Activated CD4-positive, alpha-beta T cell treated with anti-CD3 and anti-CD28 coated beads, Interleukin-2, Interleukin-4, amounts not matched to agents 100 ng/mL and 50 ng/mL, durations not matched to agents 16 hours and 8 hours (primary cell): ENCODE measurements around the gene UQCC5.

Experiments used
- DNase-seq: peaks from one replicate; pipeline ENCODE4 v3.0.0-alpha.2; 2020; ENCODE audit warnings: low spot score

The UQCC5 gene, protein sequence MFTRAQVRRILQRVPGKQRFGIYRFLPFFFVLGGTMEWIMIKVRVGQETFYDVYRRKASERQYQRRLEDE

DNA sequence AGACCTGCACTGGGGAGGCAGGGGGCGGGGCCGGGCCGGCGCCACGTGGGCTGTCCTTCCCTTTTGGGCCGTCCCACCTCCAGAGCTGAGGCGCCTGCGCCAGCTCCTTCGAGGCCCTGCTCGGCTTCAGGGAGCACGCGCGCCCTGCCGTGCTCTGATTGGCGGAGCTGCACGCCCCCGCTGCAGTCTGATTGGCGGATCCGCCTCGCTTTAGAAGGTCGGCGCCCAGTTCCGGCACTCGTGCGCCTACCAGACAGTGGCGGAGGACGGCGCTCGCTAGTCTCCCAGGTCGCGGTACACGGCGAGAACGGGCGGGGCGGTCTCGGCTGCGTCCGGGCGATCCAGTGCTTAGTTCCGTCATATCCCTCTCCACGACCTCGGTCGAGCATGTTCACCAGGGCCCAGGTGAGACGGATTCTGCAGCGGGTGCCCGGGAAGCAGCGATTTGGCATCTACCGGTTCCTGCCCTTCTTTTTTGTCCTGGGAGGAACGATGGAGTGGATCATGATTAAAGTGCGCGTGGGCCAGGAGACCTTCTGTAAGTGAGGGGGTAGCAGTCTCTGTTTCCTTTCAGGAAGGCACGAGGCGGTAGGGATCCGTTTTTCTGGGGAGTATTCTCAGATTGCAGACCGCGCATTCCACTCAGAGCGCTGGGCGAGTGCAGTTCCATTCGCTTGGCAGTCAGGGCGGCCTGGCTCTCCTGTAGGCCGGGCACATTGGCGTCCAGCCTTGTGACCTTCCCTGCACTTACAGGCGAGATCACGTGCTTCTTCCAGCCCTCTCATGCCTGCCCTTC, at the start of gene UQCC5:
TSS of gene UQCC5 (plus strand) at position 237 of the 796 bp plus-strand sequence. CDS start at position 388, 151 bp downstream.
- peak; percentile 99 for DNase-seq

DNA sequence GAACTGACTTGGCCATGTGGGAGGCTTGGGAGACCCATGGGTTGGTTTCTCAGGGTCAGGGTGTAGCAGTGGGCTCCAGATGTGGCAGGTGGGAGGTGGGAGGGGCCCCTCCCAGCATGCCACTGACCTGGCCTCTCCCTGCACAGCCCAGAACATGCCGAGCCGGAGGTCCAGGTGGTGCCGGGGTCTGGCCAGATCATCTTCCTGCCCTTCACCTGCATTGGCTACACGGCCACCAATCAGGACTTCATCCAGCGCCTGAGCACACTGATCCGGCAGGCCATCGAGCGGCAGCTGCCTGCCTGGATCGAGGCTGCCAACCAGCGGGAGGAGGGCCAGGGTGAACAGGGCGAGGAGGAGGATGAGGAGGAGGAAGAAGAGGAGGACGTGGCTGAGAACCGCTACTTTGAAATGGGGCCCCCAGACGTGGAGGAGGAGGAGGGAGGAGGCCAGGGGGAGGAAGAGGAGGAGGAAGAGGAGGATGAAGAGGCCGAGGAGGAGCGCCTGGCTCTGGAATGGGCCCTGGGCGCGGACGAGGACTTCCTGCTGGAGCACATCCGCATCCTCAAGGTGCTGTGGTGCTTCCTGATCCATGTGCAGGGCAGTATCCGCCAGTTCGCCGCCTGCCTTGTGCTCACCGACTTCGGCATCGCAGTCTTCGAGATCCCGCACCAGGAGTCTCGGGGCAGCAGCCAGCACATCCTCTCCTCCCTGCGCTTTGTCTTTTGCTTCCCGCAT, 49.2 kb upstream of the UQCC5 start:
- DNase-seq = no peak

DNA sequence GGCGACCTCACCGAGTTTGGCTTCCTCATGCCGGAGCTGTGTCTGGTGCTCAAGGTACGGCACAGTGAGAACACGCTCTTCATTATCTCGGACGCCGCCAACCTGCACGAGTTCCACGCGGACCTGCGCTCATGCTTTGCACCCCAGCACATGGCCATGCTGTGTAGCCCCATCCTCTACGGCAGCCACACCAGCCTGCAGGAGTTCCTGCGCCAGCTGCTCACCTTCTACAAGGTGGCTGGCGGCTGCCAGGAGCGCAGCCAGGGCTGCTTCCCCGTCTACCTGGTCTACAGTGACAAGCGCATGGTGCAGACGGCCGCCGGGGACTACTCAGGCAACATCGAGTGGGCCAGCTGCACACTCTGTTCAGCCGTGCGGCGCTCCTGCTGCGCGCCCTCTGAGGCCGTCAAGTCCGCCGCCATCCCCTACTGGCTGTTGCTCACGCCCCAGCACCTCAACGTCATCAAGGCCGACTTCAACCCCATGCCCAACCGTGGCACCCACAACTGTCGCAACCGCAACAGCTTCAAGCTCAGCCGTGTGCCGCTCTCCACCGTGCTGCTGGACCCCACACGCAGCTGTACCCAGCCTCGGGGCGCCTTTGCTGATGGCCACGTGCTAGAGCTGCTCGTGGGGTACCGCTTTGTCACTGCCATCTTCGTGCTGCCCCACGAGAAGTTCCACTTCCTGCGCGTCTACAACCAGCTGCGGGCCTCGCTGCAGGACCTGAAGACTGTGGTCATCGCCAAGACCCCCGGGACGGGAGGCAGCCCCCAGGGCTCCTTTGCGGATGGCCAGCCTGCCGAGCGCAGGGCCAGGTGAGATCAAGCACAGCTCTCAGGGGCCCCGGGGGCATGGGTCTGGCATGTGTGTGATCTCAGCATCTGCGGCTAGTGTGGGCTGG, 48.4 kb upstream of the UQCC5 start:
- no peak for DNase-seq

DNA sequence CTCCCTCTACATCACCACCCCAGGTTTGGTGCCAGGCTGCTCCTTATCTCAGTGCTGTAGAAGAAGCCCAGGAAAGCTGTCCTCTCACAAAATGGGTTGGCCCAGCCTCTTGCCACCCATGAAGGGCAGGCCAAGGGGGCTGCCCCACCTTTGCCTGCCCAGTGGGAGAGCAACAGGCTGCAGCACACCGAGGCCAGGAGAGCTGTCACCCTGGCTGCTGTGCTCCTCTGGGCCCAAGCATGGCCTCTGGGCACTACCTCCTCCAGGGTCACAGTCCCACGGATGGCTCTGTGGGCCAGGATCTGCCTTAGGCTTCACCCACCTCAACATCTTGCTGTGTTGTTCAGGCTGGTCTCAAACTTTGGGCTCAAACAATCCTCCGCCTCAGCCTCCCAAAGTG, 47.7 kb upstream of the UQCC5 start:
- no peak for DNase-seq

DNA sequence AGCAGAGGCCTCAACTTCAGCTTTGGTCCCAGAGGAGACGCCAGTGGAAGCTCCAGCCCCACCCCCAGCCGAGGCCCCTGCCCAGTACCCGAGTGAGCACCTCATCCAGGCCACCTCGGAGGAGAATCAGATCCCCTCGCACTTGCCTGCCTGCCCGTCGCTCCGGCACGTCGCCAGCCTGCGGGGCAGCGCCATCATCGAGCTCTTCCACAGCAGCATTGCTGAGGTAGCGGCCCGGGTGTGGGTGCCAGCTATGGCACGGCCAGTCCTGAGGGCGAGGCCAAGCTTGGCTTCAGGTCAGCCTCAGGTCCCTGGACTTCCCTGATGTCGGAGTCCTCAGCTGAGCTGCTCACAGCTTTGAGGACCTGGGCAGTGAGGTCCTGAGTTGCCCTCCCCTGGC, 47.0 kb upstream of the UQCC5 start:
- no peak for DNase-seq

DNA sequence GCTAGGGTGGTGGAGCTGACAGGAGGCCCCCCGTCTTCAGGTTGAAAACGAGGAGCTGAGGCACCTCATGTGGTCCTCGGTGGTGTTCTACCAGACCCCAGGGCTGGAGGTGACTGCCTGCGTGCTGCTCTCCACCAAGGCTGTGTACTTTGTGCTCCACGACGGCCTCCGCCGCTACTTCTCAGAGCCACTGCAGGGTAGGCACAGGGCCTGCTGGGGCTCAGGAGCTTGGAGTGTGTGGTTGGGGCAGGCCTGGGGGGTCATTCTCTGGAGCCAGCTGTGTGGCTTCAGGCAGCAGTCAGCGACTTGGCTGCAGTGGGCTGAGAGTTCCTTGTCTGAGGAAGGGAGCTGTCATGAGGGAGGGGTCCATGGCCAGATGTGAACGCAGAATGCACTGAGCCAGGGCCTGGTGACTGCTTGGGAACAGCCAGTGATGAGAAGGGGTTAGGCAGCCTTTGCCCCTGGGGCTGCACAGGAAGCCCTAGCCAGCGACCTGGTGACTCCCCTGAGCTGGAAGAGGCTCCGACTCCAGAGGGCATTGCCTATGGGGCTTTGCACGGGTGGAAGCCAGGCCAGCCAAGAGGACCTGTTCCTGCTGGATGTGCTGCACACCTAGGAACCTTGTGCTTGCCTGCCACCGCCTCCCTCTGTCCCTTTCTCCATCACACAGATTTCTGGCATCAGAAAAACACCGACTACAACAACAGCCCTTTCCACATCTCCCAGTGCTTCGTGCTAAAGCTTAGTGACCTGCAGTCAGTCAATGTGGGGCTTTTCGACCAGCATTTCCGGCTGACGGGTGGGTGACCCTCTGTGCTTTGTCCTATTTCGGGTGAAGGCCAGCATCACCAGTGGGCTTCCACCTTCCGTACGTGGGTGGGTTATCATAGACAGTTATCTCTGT, 46.1 kb upstream of the UQCC5 start:
- DNase-seq = no peak

DNA sequence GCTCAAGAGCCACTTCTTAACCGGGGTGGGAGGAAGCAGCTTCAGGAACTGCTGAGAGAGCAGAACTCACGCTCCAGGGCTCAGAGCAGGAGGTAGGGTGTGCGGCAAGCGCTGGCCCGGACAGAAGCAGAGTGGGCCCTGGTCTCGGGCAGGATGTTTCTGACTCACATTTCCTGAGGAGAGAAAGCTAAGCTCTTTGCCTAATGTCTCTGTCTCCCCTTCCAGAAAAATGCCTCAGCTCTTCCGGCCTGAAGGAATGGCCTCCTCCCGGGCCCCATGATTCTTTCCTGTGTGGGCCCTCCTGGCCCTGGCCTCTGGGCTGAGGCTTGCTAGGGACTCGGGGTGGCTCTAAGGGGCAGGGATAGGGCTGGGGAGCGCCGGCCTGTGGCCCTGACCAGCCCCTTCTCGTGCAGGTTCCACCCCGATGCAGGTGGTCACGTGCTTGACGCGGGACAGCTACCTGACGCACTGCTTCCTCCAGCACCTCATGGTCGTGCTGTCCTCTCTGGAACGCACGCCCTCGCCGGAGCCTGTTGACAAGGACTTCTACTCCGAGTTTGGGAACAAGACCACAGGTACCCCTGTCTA, 45.4 kb upstream of the UQCC5 start:
- DNase-seq = no peak

DNA sequence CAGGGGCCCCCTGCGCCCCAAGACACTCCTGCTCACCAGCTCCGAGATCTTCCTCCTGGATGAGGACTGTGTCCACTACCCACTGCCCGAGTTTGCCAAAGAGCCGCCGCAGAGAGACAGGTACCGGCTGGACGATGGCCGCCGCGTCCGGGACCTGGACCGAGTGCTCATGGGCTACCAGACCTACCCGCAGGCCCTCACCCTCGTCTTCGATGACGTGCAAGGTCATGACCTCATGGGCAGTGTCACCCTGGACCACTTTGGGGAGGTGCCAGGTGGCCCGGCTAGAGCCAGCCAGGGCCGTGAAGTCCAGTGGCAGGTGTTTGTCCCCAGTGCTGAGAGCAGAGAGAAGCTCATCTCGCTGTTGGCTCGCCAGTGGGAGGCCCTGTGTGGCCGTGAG, 44.3 kb upstream of the UQCC5 start:
- DNase-seq = no peak

DNA sequence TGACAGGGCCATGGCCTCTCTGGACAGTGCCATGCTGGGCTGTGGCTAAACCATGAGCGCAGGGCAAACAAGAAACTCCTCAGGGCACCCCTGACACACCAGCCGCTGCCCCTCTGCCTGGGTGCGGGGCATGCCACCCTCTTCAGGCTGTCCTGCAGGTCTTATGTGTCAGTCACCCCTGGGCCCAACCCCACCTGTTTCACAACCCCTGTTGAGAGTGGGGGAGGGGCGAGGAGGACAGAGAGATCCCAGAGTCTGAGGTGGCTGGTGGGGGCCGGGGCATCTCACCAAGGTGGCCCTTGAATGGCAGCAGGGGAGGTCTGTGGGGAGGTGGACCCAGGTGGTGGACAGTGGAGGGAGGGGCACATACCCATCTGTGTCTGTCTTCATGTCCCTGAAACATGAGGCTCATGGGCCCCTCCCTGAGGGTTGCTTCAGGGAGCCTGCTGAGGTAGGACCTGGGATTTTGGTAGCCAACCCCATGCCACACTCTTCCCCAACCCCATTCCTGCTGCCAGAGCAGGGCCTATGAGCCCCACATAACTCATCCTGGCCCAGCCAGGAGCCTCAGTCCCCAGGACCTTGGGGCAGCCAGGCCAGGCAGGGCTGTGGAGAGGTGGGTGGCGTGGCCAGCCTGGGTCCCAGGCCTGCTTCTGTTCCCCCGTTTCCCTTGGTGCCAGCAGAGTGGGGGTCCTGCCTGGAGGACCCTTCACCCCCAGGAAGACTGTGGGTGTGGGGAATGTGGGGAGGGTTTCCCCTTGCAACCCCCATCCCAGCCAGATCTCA, 43.0 kb upstream of the UQCC5 start:
- DNase-seq = no peak

DNA sequence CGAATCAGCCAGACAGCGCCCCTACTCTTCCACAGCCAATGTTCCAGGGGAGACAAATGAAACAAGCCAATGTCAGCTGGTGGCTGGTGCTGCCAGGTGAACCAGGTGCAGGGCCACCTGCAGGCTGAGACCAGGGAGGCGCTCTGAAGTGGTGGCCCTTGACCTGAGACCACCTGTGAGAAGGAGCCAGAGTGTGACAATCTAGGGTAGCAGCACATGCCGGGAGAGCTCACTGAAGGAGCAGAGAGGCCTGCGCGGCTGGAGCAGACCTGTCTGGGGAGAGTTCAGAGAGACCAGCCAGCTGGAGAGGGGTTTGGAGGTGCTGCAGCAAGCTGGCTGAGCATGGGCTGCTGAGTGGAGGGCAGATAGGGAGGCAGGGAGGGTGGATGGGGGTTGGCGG, 42.0 kb upstream of the UQCC5 start:
- no peak for DNase-seq

DNA sequence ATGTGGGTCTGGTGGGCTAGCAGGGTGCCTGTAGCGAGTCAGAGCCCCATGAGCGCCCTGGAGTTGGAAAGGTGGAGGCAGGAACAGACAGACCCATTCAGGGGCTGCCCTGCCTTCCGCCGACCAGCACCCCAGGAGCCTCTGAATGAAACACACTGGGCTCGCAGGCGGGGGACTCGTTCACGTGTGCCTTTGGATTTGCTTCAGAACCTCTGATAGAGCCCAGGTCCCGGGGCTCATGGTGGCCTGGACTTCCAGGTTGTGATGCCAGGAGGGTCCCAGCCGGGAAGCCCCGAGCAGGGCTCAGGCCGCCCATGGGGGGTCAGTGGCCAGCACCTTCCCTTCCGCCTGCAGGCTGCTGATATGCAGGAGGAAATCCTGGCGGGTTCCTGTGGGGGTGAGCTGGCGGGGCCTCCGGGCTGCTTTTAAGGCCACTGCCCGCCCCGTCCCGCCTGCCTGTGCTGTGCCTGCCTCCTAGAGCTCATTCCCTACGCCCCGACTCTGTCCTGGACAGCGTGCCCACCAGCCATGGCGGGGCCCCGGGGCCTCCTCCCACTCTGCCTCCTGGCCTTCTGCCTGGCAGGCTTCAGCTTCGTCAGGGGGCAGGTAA, 41.4 kb upstream of the UQCC5 start, which contains the start of gene STAB1:
TSS of gene STAB1 (plus strand) at position 453 of the 610 bp plus-strand sequence. CDS start at position 529, 76 bp downstream.
- DNase-seq = no peak

DNA sequence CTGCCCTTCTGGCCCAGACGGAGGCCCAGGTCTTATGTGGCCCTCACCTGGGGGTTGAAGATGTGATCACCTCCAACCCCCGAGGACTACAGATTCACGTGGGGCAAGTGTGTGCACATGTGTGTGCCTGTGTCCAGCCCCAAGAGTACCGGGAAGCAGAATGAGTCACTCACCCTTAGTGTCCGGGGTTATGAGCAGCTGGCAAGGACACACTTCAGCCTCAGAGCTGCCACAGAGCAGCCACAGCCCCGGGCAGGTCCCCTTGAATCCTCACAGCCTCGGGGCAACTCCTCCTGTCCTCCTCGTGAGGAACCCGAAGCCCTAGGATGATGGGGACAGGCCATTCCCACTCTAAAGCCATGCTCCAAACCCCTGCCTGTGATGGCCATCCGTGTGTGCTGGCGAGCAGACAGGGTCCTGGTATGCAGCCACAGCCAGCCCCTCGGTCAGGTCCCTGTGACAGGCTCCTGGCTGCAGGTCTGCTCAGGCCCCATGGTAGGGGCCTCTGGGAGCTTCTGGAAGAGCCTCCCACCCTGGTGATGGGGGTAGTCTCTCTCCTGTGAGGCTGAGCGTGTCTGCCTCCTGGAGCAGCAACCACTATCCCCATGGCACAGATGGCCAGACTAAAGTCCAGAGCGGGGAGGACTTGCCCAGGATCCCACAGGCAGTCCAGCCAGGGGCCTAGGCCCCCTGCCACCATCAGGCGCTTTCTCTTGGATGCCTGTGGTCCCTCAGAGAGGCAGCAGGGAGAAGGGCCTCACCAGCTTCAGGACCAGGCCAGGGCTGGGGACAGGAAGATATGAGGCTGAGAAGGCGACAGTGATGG, 40.4 kb upstream of the UQCC5 start:
- DNase-seq = no peak

DNA sequence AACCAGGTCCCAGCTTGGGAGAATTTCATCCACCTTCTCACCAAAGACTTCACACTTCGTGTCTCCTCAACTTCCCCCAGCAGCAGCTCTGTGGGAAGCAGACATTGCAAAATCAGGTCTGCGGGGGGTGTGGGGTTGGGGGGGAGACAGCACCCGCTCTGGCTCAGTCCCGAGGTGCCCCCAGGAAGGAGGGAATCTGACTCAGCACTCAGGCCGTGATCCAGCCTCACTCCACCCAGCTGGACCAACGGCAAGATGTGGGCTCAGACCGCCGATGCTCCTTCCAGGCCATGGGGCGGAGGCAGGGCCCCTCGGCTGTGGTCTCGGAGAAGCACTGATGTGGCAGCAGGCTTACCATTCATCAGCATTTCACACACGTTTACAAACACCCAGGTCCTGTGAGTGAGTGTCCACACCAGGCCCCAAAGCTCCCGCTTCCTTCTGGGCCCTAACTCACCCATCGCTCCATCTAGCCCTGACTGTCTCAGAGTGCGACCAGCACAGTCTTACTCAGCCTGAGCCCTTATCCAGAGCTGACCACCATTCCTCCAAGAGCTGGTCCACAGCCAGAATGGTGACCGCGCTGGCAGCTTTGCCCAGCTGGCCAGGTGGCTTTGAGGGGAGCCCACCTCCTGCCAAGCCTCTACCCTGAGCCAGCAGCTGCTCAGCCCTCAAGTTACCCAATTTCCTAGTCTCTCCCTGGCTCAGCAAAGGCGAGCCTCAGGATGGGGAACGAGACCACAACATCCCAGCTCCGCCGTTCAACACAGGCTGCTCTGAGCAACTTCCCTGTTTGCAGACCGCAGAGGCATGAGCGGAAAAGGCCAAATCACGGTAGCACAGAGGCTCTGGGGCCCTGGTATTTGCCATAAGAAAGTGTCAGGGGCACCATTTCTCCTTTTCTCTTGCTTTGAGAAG, 38.0 kb upstream of the UQCC5 start:
- no peak for DNase-seq

DNA sequence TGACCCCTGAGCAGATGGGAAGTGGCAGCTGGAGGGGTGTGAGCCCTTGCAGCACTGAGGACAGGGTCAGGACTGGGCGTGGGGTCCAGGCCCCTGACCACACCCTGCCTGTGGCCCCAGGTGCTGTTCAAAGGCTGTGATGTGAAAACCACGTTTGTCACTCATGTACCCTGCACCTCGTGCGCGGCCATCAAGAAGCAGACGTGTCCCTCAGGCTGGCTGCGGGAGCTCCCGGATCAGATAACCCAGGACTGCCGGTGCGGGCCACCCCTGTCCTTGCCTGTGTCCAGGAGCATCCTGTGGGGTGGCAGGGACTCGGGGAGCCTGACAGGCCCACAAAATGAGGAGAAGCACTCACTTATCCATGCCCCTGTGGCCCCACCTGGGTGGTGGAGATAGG, 35.4 kb upstream of the UQCC5 start:
- DNase-seq = no peak

DNA sequence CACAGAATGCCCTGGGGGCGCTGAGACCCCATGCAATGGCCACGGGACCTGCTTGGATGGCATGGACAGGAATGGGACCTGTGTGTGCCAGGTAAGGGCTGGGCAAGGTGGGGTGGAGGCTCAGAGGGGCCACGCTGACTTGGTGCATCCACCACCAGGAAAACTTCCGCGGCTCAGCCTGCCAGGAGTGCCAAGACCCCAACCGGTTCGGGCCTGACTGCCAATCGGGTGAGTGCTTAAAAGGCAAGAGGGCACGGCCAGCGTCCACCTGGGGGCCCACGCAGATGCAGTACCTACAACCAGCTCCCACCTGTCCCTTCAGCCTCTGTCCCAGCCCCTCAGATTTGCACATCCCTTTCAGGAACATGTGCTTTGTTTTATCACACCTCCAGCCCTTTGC, 34.4 kb upstream of the UQCC5 start:
- no peak for DNase-seq

DNA sequence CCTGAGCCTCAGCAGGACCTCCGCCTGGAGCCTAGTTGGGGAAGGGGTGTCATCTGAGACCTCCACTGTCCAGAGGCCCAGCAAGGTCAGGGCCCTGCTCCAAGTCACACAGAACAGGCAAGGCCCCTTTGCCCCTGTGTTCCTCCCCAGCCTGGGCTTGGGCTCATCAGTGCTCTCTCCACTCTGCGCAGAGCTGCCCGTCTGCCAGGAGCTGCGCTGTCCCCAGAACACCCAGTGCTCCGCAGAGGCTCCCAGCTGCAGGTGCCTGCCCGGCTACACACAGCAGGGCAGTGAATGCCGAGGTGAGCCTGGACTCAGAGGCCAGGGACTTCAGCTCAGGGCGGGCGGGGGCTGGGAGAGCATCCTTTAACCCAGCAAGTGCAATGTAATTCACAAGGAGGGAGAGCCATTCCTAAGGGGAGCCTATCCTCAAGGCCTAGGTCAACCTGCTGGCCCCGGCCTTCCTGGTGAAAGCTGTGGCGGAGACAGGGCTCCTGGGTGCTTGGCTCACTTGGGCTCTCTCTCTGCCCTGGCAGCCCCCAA, 33.5 kb upstream of the UQCC5 start:
- no peak for DNase-seq

DNA sequence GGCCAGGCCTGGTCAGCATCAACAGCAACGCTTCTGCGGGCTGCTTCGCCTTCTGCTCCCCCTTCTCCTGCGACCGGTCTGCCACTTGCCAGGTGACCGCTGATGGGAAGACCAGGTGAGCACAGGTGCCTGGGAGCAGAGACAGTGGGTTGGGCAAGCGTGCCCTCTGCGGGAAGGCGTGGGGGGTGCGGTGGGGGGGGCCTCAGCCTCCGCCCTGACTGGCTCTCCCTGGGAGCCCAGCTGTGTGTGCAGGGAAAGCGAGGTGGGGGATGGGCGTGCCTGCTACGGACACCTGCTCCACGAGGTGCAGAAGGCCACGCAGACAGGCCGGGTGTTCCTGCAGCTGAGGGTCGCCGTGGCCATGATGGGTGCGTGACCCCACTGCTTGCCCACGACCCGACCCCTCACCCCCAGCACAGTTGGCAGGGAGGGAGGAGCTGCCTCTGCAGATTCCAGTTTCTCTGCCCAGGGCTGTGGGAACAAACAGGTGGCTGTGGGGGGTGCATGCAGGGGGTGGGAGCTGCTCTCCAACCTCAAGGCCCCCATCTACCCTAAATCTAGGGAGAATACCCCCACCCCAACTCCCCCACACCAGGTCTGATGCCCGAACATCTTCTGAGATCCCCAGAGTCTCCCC, 32.5 kb upstream of the UQCC5 start:
- DNase-seq = no peak
